H9 (cell line): ENCODE results near the gene MT3. TPM values are rescaled to one million over a fixed set of nuclear protein-coding genes. Genes with fewer than 3 reads are reported as not detected.
"Not testable (repeated sequence)": the region's sequence is repeated elsewhere in the genome, so short reads cannot be mapped to it uniquely, and the experiment has no call there.

Experiments
- DNase-seq: peaks from one replicate; pipeline ENCODE4 v3.0.0-alpha.2; 2017
- H2AFZ ChIP-seq: one replicate; pipeline ENCODE4 v1.6.1; 2013; ENCODE audit warnings: mild to moderate bottlenecking, low read length, control low read depth, moderate library complexity
- H2AK5ac ChIP-seq: 2 replicates; pipeline ENCODE4 v1.6.1; 2013; ENCODE audit warnings: low read length, control low read depth, mixed read lengths; ENCODE audit not compliant: insufficient read length
- H2BK120ac ChIP-seq: one replicate; pipeline ENCODE4 v1.6.1; 2013; ENCODE audit warnings: low read depth, mild to moderate bottlenecking, low read length, control low read depth, inconsistent platforms; ENCODE audit not compliant: poor library complexity, severe bottlenecking
- H2BK12ac ChIP-seq: 2 replicates; pipeline ENCODE4 v1.6.1; 2013; ENCODE audit warnings: low read length, control low read depth, mixed read lengths, low read depth; ENCODE audit not compliant: insufficient read length
- H2BK15ac ChIP-seq: 2 replicates; pipeline ENCODE4 v1.6.1; 2013; ENCODE audit warnings: low read depth, low read length, control low read depth
- H2BK20ac ChIP-seq: one replicate; pipeline ENCODE4 v1.6.1; 2013; ENCODE audit warnings: low read depth, mild to moderate bottlenecking, low read length, control low read depth, inconsistent platforms; ENCODE audit not compliant: poor library complexity, severe bottlenecking
- H2BK5ac ChIP-seq: 2 replicates; pipeline ENCODE4 v1.6.1; 2013; ENCODE audit warnings: low read length, control low read depth, mixed read lengths; ENCODE audit not compliant: insufficient read length
- H3K14ac ChIP-seq: 2 replicates; pipeline ENCODE4 v1.6.1; 2013; ENCODE audit warnings: low read length, control low read depth; ENCODE audit not compliant: insufficient read depth
- H3K18ac ChIP-seq: 2 replicates; pipeline ENCODE4 v1.6.1; 2013; ENCODE audit warnings: low read depth, mild to moderate bottlenecking, mixed read lengths, low read length, control low read depth; ENCODE audit not compliant: insufficient read length
- H3K23ac ChIP-seq: 2 replicates; pipeline ENCODE4 v1.6.1; 2013; ENCODE audit warnings: low read length, control low read depth, mixed read lengths, low read depth; ENCODE audit not compliant: insufficient read length
- H3K23me2 ChIP-seq: 2 replicates; pipeline ENCODE4 v1.6.1; 2013; ENCODE audit warnings: low read depth, mild to moderate bottlenecking, mixed read lengths, low read length, control low read depth; ENCODE audit not compliant: insufficient read length, poor library complexity, severe bottlenecking
- H3K27ac ChIP-seq: 2 replicates; pipeline ENCODE4 v1.5.1; 2013; ENCODE audit warnings: low read length, control low read depth, mixed read lengths, low read depth; ENCODE audit not compliant: insufficient read length
- H3K27me3 ChIP-seq: 2 replicates; pipeline ENCODE4 v1.6.1; 2013; ENCODE audit warnings: low read length, control low read depth, inconsistent platforms; ENCODE audit not compliant: insufficient read depth
- H3K4ac ChIP-seq: 2 replicates; pipeline ENCODE4 v1.6.1; 2013; ENCODE audit warnings: low read depth, mild to moderate bottlenecking, control low read depth, inconsistent platforms, low read length, moderate library complexity
- H3K4me1 ChIP-seq: 2 replicates; pipeline ENCODE4 v1.6.1; 2013; ENCODE audit warnings: low read length, control low read depth, inconsistent platforms; ENCODE audit not compliant: insufficient read depth
- H3K4me2 ChIP-seq: 2 replicates; pipeline ENCODE4 v1.6.1; 2013; ENCODE audit warnings: low read length, control low read depth, mixed read lengths; ENCODE audit not compliant: insufficient read length, insufficient read depth
- H3K56ac ChIP-seq: 2 replicates; pipeline ENCODE4 v1.6.1; 2013; ENCODE audit warnings: low read depth, mild to moderate bottlenecking, mixed read lengths, low read length, control low read depth; ENCODE audit not compliant: insufficient read length
- H3K79me1 ChIP-seq: 2 replicates; pipeline ENCODE4 v1.6.1; 2013; ENCODE audit warnings: low read depth, mild to moderate bottlenecking, moderate library complexity, low read length, control low read depth, inconsistent platforms; ENCODE audit not compliant: insufficient read depth, poor library complexity, severe bottlenecking
- H3K79me2 ChIP-seq: 2 replicates; pipeline ENCODE4 v1.6.1; 2013; ENCODE audit warnings: low read length, control low read depth, inconsistent platforms; ENCODE audit not compliant: insufficient read depth
- H3K9ac ChIP-seq: 2 replicates; pipeline ENCODE4 v1.6.1; 2013; ENCODE audit warnings: low read length, control low read depth, mixed read lengths; ENCODE audit not compliant: insufficient read length; ENCODE audit errors: extremely low read depth
- H3K9me3 ChIP-seq: one replicate; pipeline ENCODE4 v1.6.1; 2013; ENCODE audit warnings: low read depth, low read length, inconsistent platforms; ENCODE audit not compliant: control insufficient read depth
- H3T11ph ChIP-seq: one replicate; pipeline ENCODE4 v1.6.1; 2013; ENCODE audit warnings: mild to moderate bottlenecking, low read length, control low read depth, inconsistent platforms
- H4K20me1 ChIP-seq: one replicate; pipeline ENCODE4 v1.6.1; 2013; ENCODE audit not compliant: control insufficient read depth, insufficient read length, insufficient read depth
- H4K5ac ChIP-seq: 2 replicates; pipeline ENCODE4 v1.6.1; 2013; ENCODE audit warnings: low read depth, mild to moderate bottlenecking, mixed read lengths, low read length, control low read depth; ENCODE audit not compliant: insufficient read length
- H4K8ac ChIP-seq: replicated peaks from 2 replicates; pipeline ENCODE4 v1.6.1; 2013; ENCODE audit warnings: low read length, control low read depth, mixed read lengths, low read depth; ENCODE audit not compliant: insufficient read length
- H4K91ac ChIP-seq: 2 replicates; pipeline ENCODE4 v1.6.1; 2013; ENCODE audit warnings: low read depth, mild to moderate bottlenecking, moderate library complexity, mixed read lengths, low read length, control low read depth; ENCODE audit not compliant: insufficient read length
- H3K27ac Mint-ChIP-seq, 3 experiments: 2 replicates in 2 of 3; 3 replicates in 1 of 3; pipeline ENCODE4 v1.8.0; 2020 to 2021; ENCODE audit warnings: mixed read lengths in 3 of 3, mild to moderate bottlenecking in 1 of 3, moderate library complexity in 1 of 3
- H3K27me3 Mint-ChIP-seq: 2 replicates; pipeline ENCODE4 v1.8.0; 2021; ENCODE audit warnings: low read depth, mild to moderate bottlenecking, moderate library complexity, mixed read lengths
- H3K36me3 Mint-ChIP-seq, 3 experiments: 2 replicates in 2 of 3; 3 replicates in 1 of 3; pipeline ENCODE4 v1.8.0; 2020 to 2021; ENCODE audit warnings: low read depth in 3 of 3, mixed read lengths in 3 of 3; ENCODE audit not compliant: insufficient read depth in 1 of 3
- H3K4me1 Mint-ChIP-seq, 2 experiments: 2 replicates each; pipeline ENCODE4 v1.8.0; 2020; ENCODE audit warnings: mixed read lengths in 2 of 2
- H3K4me3 Mint-ChIP-seq, 2 experiments: 2 replicates in 1 of 2; 3 replicates in 1 of 2; pipeline ENCODE4 v1.8.0; 2020 to 2021; ENCODE audit warnings: mild to moderate bottlenecking in 2 of 2, mixed read lengths in 2 of 2, moderate library complexity in 1 of 2
- H3K9me3 Mint-ChIP-seq, 2 experiments: 2 replicates in 1 of 2; 3 replicates in 1 of 2; pipeline ENCODE4 v1.8.0; 2020; ENCODE audit warnings: mild to moderate bottlenecking in 2 of 2, mixed read lengths in 2 of 2, moderate library complexity in 1 of 2
- CTCF ChIP-seq: fragments of 200-600 bp; sonication (generic); conservative IDR thresholded peaks from 3 replicates; pipeline ENCODE4 v1.8.0; 2021; ENCODE audit warnings: antibody characterized with exemption, mild to moderate bottlenecking
- WGBS: extraction: QIAGEN DNeasy Blood & Tissue Kit; methylation state at CpG from one replicate; pipeline ENCODE4 v1.1.7; 2013; ENCODE audit warnings: missing lambda C conversion rate, low lambda C conversion rate, mixed read lengths; ENCODE audit not compliant: insufficient read length; ENCODE audit errors: extremely low coverage; 5-methylcytosine and 5-hydroxymethylcytosine counted together
- total RNA-seq: library from RNA; stranded (reverse); gene quantifications from 2 replicates; pipeline ENCODE4 v1.2.1, GENCODE V29; 2021

Gene MT3
- total RNA-seq, 1 experiment from 2014 or later = not detected

- no peak overlapping the region for H3T11ph ChIP-seq
- H3K56ac ChIP-seq = no peak overlapping the region
- H3K27me3 ChIP-seq = peaks cover 59% of the 10 kb centered on the region
- no peak overlapping the region for H3K4me3 Mint-ChIP-seq
- H2BK15ac ChIP-seq = no peak overlapping the region
- H3K4ac ChIP-seq = no peak overlapping the region
- no peaks in the 10 kb centered on the region for H3K79me1 ChIP-seq
- no CpG with 5 or more reads among the region's 8 CpGs for WGBS
- H3K9me3 ChIP-seq = peaks cover 6% of the 10 kb centered on the region
- H3K27me3 Mint-ChIP-seq = peaks cover 94% of the 10 kb centered on the region
- H2BK20ac ChIP-seq = no peak overlapping the region
- H3K9me3 Mint-ChIP-seq = peaks cover 3 to 19% of the 10 kb centered on the region in 2 experiments; a peak in 3 of 5 replicates
- no peak for DNase-seq
- H3K14ac ChIP-seq = no peak overlapping the region
- TF ChIP-seq CTCF = no peak
- H3K9ac ChIP-seq = no peak overlapping the region
- no peak overlapping the region for H3K27ac ChIP-seq
- peaks cover 14% of the 10 kb centered on the region for H3K23me2 ChIP-seq
- no peak overlapping the region for H3K18ac ChIP-seq
- no peak overlapping the region for H2BK120ac ChIP-seq
- no peak overlapping the region for H2BK12ac ChIP-seq
- H2BK5ac ChIP-seq = no peak overlapping the region
- peaks cover 5 to 8% (median 5%) of the 10 kb centered on the region in 3 experiments for H3K36me3 Mint-ChIP-seq
- H2AFZ ChIP-seq = no peak overlapping the region
- H4K91ac ChIP-seq = no peak overlapping the region
- H3K4me1 Mint-ChIP-seq = peaks cover 54 to 65% of the 10 kb centered on the region in 2 experiments
- no peak overlapping the region for H3K27ac Mint-ChIP-seq
- no peak overlapping the region for H4K5ac ChIP-seq
- no peak overlapping the region for H2AK5ac ChIP-seq
- no peak overlapping the region for H3K23ac ChIP-seq
- no peaks in the 10 kb centered on the region; the same call in 1 of the 2 replicates for H3K4me1 ChIP-seq
- H3K79me2 ChIP-seq = no peaks in the 10 kb centered on the region
- no peaks in the 10 kb centered on the region for H4K20me1 ChIP-seq
- no peak overlapping the region for H4K8ac ChIP-seq
- no peak overlapping the region for H3K4me2 ChIP-seq
These were observed 31.1 kb downstream of the MT3 start for GRCh38 chr16:56620339-56620897.

GRCh38 chr16:56621665-56622445 is 32.5 kb downstream of the MT3 start:
- H3K23ac ChIP-seq, H3K4me2 ChIP-seq, H2BK5ac ChIP-seq, H4K91ac ChIP-seq, H3K18ac ChIP-seq, H3K79me2 ChIP-seq, H3K36me3 Mint-ChIP-seq, H3T11ph ChIP-seq, H2BK15ac ChIP-seq, H4K20me1 ChIP-seq, H3K9me3 ChIP-seq, H2AK5ac ChIP-seq, H3K27ac ChIP-seq, H4K5ac ChIP-seq, H3K4ac ChIP-seq, H2BK12ac ChIP-seq, H3K27ac Mint-ChIP-seq, H3K9ac ChIP-seq, DNase-seq, H3K79me1 ChIP-seq, H2AFZ ChIP-seq, H4K8ac ChIP-seq, H3K14ac ChIP-seq, H3K4me3 Mint-ChIP-seq, H2BK20ac ChIP-seq, H3K56ac ChIP-seq, H2BK120ac ChIP-seq, H3K4me1 ChIP-seq: not testable (repeated sequence)
- H3K4me1 Mint-ChIP-seq = peaks cover 59 to 73% of the 10 kb centered on the region in 2 experiments
- H3K27me3 Mint-ChIP-seq = peaks cover 94% of the 10 kb centered on the region
- peaks cover 17% of the 10 kb centered on the region for H3K23me2 ChIP-seq
- H3K9me3 Mint-ChIP-seq = peaks cover 3 to 19% of the 10 kb centered on the region in 2 experiments; a peak in 3 of 5 replicates
- peaks cover 65% of the 10 kb centered on the region for H3K27me3 ChIP-seq
- WGBS = no CpG with 5 or more reads among the region's 4 CpGs
